ENCODE measurements around the gene CAP2.

DNA sequence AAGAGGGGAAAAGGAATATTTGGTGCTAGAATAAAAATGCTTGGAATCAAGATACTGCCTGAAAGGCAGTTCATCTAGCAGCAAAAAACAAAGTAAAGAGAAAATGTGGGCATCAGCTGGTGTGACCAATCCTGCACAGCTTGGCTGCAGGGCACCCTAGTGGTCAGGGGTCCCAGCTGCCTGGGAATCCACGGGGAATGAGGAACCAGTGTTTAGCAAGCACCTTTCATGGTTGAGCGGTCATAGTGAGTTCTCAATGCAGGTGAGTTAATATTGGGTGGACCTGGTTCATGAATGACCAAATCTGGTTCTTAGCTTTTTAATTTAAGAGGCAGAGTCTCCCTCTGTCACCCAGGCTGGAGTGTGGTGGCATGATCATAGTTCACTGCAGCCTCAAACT lies 53.3 kb downstream of the CAP2 start:
- TF ChIP-seq, protein P1, sequence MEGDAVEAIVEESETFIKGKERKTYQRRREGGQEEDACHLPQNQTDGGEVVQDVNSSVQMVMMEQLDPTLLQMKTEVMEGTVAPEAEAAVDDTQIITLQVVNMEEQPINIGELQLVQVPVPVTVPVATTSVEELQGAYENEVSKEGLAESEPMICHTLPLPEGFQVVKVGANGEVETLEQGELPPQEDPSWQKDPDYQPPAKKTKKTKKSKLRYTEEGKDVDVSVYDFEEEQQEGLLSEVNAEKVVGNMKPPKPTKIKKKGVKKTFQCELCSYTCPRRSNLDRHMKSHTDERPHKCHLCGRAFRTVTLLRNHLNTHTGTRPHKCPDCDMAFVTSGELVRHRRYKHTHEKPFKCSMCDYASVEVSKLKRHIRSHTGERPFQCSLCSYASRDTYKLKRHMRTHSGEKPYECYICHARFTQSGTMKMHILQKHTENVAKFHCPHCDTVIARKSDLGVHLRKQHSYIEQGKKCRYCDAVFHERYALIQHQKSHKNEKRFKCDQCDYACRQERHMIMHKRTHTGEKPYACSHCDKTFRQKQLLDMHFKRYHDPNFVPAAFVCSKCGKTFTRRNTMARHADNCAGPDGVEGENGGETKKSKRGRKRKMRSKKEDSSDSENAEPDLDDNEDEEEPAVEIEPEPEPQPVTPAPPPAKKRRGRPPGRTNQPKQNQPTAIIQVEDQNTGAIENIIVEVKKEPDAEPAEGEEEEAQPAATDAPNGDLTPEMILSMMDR (IDR thresholded peaks at IDR 0.05): no peak
- TF ChIP-seq POLR2A (IDR thresholded peaks at IDR 0.05): no peak

All from body of pancreas (tissue), 4 donors.